ENCODE measurements around the gene NUDT19.

DNA sequence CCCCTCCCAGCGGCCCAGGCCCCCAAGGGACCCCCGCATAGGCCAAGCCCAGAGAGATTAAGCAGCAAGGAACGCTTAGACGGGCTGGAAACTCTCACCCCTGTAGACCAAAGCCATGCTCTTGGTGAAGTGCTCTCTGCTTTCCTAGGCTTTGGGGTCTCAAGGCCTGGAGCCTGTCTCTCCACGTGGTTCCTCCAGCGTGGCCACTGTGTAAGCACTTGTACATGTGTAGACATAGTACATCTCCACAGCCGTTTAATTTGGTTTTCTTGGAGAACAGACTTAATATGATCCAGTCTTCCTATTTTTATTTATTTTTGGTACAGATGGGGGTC is 1.1 kb downstream of the NUDT19 start:
- TF ChIP-seq, protein P1, sequence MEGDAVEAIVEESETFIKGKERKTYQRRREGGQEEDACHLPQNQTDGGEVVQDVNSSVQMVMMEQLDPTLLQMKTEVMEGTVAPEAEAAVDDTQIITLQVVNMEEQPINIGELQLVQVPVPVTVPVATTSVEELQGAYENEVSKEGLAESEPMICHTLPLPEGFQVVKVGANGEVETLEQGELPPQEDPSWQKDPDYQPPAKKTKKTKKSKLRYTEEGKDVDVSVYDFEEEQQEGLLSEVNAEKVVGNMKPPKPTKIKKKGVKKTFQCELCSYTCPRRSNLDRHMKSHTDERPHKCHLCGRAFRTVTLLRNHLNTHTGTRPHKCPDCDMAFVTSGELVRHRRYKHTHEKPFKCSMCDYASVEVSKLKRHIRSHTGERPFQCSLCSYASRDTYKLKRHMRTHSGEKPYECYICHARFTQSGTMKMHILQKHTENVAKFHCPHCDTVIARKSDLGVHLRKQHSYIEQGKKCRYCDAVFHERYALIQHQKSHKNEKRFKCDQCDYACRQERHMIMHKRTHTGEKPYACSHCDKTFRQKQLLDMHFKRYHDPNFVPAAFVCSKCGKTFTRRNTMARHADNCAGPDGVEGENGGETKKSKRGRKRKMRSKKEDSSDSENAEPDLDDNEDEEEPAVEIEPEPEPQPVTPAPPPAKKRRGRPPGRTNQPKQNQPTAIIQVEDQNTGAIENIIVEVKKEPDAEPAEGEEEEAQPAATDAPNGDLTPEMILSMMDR (IDR thresholded peaks at IDR 0.05): no peak
- no peak for TF ChIP-seq POLR2A (IDR thresholded peaks at IDR 0.05)
- no peak for TF ChIP-seq POLR2AphosphoS5 (IDR thresholded peaks at IDR 0.05; ENCODE audit: insufficient read depth in 1 of 2, low read depth in 1 of 2)

Measured in vagina (tissue), 2 donors.